GM18526 (cell line): ENCODE results near the gene SETD3.

Source experiments
- POLR2A ChIP-seq: IDR thresholded peaks from 3 replicates; pipeline ENCODE4 v1.6.1; 2011; ENCODE audit not compliant: insufficient read length; ENCODE audit errors: extremely low read depth

Gene SETD3

GRCh38 chr14:99361596-99362215, 119.0 kb downstream of the SETD3 start:
- no peak for TF ChIP-seq POLR2A

GRCh38 chr14:99360774-99361595, 119.7 kb downstream of the SETD3 start:
- no peak for TF ChIP-seq POLR2A

- no peak for TF ChIP-seq POLR2A
These were observed 120.8 kb downstream of the SETD3 start for GRCh38 chr14:99359906-99360305.

GRCh38 chr14:99357916-99358390, 122.7 kb downstream of the SETD3 start:
- no peak for TF ChIP-seq POLR2A

- TF ChIP-seq POLR2A = no peak
These were observed 123.3 kb downstream of the SETD3 start for GRCh38 chr14:99357151-99357915.

- no peak for TF ChIP-seq POLR2A
These were observed 124.5 kb downstream of the SETD3 start for GRCh38 chr14:99356031-99356608.

GRCh38 chr14:99354166-99354875, 126.3 kb downstream of the SETD3 start:
- no peak for TF ChIP-seq POLR2A

GRCh38 chr14:99352688-99353280, 127.9 kb downstream of the SETD3 start:
- TF ChIP-seq POLR2A = no peak

- TF ChIP-seq POLR2A = no peak
These were observed 129.3 kb downstream of the SETD3 start for GRCh38 chr14:99351166-99352007.

GRCh38 chr14:99350751-99351150, 129.9 kb downstream of the SETD3 start:
- TF ChIP-seq POLR2A = no peak

GRCh38 chr14:99349721-99350495, 130.8 kb downstream of the SETD3 start:
- TF ChIP-seq POLR2A = no peak

GRCh38 chr14:99348816-99349614, 131.6 kb downstream of the SETD3 start:
- no peak for TF ChIP-seq POLR2A
